Sigmoid colon (tissue), 7 donors: ENCODE measurements around the gene MARS2. TPM values are rescaled to one million over a fixed set of nuclear protein-coding genes. Genes with fewer than 3 reads are reported as not detected.

ENCODE experiments used
- DNase-seq: peaks from one replicate; pipeline ENCODE4 v3.0.0-alpha.2; 2019
- H3K27ac ChIP-seq, 4 donors: fragments of 200-600 bp; sonication (generic); one replicate each; pipeline ENCODE4 v1.5.1; 2016 to 2019; ENCODE audit warnings: mild to moderate bottlenecking in 1 of 4
- H3K27me3 ChIP-seq, 3 donors: fragments of 200-600 bp; sonication (generic); one replicate each; pipeline ENCODE4 v1.5.1; 2019; ENCODE audit warnings: mild to moderate bottlenecking in 1 of 3
- H3K36me3 ChIP-seq, 4 donors: fragments of 200-600 bp; sonication (generic); one replicate each; pipeline ENCODE4 v1.5.1; 2016 to 2019
- H3K4me1 ChIP-seq, 4 donors: fragments of 200-600 bp; sonication (generic); one replicate each; pipeline ENCODE4 v1.5.1; 2017 to 2019
- H3K4me3 ChIP-seq, 4 donors: fragments of 200-600 bp; sonication (generic); one replicate each; pipeline ENCODE4 v1.5.1; 2017 to 2019; ENCODE audit warnings: mild to moderate bottlenecking in 2 of 4, moderate library complexity in 1 of 4
- H3K9me3 ChIP-seq, 4 donors: fragments of 200-600 bp in 3 of 4; sonication (generic) in 3 of 4; one replicate each; pipeline versions ENCODE4 v1.5.1 to v1.6.1; 2013 to 2019
- EP300 ChIP-seq, 4 donors: sonication (generic); formaldehyde crosslinking; IDR thresholded peaks; one replicate each; pipeline ENCODE4 v1.6.1; 2017; ENCODE audit warnings: antibody characterized with exemption in 4 of 4
- POLR2A ChIP-seq, 2 donors: fragments of 450-650 bp; IDR thresholded peaks; one replicate each; pipeline ENCODE4 v1.6.1; 2016; ENCODE audit warnings: antibody characterized with exemption in 2 of 2, mild to moderate bottlenecking in 2 of 2, moderate library complexity in 2 of 2
- POLR2AphosphoS5 ChIP-seq, 4 donors: sonication (generic); formaldehyde crosslinking; IDR thresholded peaks; one replicate each; pipeline ENCODE4 v1.6.1; 2017; ENCODE audit warnings: antibody characterized with exemption in 4 of 4
- WGBS, 2 donors: extraction: QIAGEN DNeasy Blood & Tissue Kit; methylation state at CpG; one replicate each; pipeline ENCODE4 v1.1.7; 2013; 5-methylcytosine and 5-hydroxymethylcytosine counted together
- intact Hi-C: fragments of 100-400 bp; cut with DNase I; formaldehyde crosslinking; loops from one replicate; pipeline ENCODE4 v1.15.1; 2023
- polyA plus RNA-seq, 3 donors: library from polyadenylated mRNA; stranded (reverse); fragments of 200-250 nt; gene quantifications; one replicate each; pipeline ENCODE4 v1.2.3, GENCODE V29; 2013
- total RNA-seq, 4 donors: library from RNA; depleted of rRNA; stranded (reverse); fragments of >200 nt; gene quantifications; one replicate each; pipeline ENCODE4 v1.1.0, GENCODE V29; 2016
- TF ChIP-seq, protein P1 (sequence below), 4 experiments: fragments of 450-650 bp in 3 of 4; fragments of 200-600 bp in 1 of 4; IDR thresholded peaks; one replicate each; pipeline ENCODE4 v1.5.1; 2016 to 2019; ENCODE audit warnings: antibody characterized with exemption in 4 of 4, mild to moderate bottlenecking in 3 of 4, moderate library complexity in 2 of 4
- donor health status: healthy with polysubstance abuse.
- donor health status: Bipolar disorder and iron deficiency.
- donor health status: healthy.

The MARS2 gene
- total and polyA plus RNA-seq, 7 donors: 3.0 to 8.3 (median 5.3) TPM

DNA sequence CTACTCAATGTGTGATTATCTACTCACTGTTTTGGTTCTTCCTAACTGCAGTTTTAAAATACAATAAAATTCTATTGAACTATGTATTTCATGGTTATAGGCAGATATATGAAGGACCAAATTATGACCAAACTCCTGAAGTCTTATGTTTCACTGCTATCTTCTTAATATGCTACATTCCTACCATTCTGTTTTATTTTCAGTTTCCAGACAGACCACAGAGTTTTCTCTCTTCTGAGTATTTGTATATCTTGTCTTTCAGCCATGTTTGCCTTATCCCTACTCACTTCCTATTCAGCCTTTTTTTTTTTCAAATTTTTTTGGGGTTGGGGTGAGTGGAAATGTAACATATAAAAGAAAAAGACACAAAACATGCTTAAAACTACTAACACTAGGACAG, 36.1 kb upstream of the MARS2 start:
- H3K9me3 ChIP-seq: peaks cover 0 to 5% (median 2%) of the 10 kb centered on the region in 4 donors

DNA sequence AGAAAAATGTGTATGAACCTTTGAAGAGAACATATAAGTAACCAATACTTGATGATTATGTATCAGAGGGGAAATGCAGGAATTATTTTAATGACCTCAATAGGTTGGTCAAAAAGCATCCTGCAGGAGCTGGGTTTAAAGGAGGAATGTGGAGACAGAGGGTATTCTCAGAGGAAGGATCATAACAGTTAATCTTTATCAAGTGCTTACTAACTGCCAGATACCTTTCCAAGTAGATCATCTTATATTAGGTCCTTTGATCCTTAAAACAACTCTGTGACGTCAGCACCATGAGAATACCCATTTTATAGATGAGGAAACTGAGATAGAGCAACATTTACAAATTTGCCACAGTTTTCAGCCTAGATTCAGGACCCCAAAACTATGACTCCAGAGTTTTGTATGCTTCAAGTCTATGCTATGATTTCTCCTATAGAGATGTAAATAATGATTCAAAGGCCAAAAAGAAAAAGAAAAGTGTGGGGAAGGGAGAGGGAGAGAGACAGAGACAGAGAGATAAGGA, 32.7 kb upstream of the MARS2 start:
- WGBS, 2 donors: 19 to 60% methylated on average over 1 of the region's 1 CpG
- intact Hi-C loops: no loop called here
- no peak for DNase-seq
- Histone ChIP-seq H3K4me3 (no peak overlapping the region), H3K36me3 (no peaks in the 10 kb centered on the region), H3K9me3 (peaks cover 0 to 3% (median 0%) of the 10 kb centered on the region in 4 donors), H3K27me3 (no peaks in the 10 kb centered on the region), H3K4me1 (no peaks in the 10 kb centered on the region), H3K27ac (no peak overlapping the region)
- TF ChIP-seq POLR2AphosphoS5 (IDR thresholded peaks at IDR 0.05): no peak
- TF ChIP-seq EP300 (IDR thresholded peaks at IDR 0.05): no peak
- no peak for TF ChIP-seq POLR2A (IDR thresholded peaks at IDR 0.05)
- TF ChIP-seq, protein P1, sequence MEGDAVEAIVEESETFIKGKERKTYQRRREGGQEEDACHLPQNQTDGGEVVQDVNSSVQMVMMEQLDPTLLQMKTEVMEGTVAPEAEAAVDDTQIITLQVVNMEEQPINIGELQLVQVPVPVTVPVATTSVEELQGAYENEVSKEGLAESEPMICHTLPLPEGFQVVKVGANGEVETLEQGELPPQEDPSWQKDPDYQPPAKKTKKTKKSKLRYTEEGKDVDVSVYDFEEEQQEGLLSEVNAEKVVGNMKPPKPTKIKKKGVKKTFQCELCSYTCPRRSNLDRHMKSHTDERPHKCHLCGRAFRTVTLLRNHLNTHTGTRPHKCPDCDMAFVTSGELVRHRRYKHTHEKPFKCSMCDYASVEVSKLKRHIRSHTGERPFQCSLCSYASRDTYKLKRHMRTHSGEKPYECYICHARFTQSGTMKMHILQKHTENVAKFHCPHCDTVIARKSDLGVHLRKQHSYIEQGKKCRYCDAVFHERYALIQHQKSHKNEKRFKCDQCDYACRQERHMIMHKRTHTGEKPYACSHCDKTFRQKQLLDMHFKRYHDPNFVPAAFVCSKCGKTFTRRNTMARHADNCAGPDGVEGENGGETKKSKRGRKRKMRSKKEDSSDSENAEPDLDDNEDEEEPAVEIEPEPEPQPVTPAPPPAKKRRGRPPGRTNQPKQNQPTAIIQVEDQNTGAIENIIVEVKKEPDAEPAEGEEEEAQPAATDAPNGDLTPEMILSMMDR (IDR thresholded peaks at IDR 0.05): no peak

More for the DNA sequence above, 36.1 kb upstream of the MARS2 start:
- intact Hi-C loops: no loop called here
- no peak overlapping the region for H3K4me3 ChIP-seq
- no peak for DNase-seq
- no peaks in the 10 kb centered on the region for H3K4me1 ChIP-seq
- no peak for TF ChIP-seq POLR2A (IDR thresholded peaks at IDR 0.05)
- TF ChIP-seq, protein P1 (IDR thresholded peaks at IDR 0.05): no peak
- no peak for TF ChIP-seq EP300 (IDR thresholded peaks at IDR 0.05)
- TF ChIP-seq POLR2AphosphoS5 (IDR thresholded peaks at IDR 0.05): no peak
- H3K27ac ChIP-seq: no peak overlapping the region
- no peaks in the 10 kb centered on the region for H3K36me3 ChIP-seq
- no peaks in the 10 kb centered on the region for H3K27me3 ChIP-seq

DNA sequence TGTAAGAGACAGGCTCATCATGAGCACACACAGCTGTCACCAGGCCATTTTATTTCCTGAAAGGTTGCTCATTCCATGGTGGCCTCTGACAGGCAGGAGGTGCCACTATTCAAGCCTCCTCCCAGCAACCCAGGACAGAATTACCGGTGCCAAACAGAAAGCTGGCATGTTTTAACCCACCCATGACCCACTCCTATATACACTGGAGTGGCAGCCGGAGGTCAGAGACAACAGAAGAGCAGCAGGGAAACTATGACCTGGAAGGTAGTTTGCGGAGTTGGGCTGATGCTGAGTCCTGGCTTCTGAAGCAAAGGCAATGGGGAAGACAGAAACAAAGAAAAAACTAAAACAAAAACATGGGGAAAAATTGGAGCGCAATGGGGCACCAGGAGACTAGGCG, 32.1 kb upstream of the MARS2 start:
- no peak for TF ChIP-seq POLR2A (IDR thresholded peaks at IDR 0.05)
- no peak for TF ChIP-seq POLR2AphosphoS5 (IDR thresholded peaks at IDR 0.05)
- TF ChIP-seq, protein P1 (IDR thresholded peaks at IDR 0.05): no peak
- no peak for TF ChIP-seq EP300 (IDR thresholded peaks at IDR 0.05)
- H3K4me1 ChIP-seq: no peaks in the 10 kb centered on the region
- H3K4me3 ChIP-seq: peak overlapping the region in 2 of 4 donors; percentile 18 to 37
- 76 to 78% methylated on average over 5 of the region's 5 CpGs for WGBS, 2 donors
- H3K9me3 ChIP-seq: peaks cover 0 to 3% (median 0%) of the 10 kb centered on the region in 4 donors
- H3K27ac ChIP-seq: no peak overlapping the region
- H3K36me3 ChIP-seq: no peaks in the 10 kb centered on the region
- intact Hi-C loops: no loop called here
- H3K27me3 ChIP-seq: no peaks in the 10 kb centered on the region
- DNase-seq: no peak

DNA sequence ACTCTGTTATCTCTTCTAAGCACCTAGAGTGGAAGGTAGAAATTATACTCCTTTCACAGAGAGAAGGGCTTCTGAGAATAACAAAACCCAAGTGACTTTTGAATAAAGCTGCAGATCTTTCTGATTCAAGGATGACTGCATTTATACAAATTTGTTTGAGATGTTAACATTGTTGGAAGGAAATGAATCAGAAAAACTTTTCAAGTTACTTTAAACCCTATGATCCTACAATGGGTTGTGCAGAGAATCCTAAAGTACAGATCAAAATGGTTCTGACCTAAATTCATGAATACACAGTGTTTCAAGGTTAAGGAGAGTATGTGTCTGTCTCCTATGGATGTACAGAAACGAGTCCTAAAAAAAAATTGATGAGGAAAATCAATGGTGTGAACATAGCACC, 31.6 kb upstream of the MARS2 start:
- TF ChIP-seq, protein P1 (IDR thresholded peaks at IDR 0.05): no peak
- no peak for TF ChIP-seq POLR2AphosphoS5 (IDR thresholded peaks at IDR 0.05)
- no peak for TF ChIP-seq POLR2A (IDR thresholded peaks at IDR 0.05)
- no peak for TF ChIP-seq EP300 (IDR thresholded peaks at IDR 0.05)
- Histone ChIP-seq H3K4me1 (no peaks in the 10 kb centered on the region), H3K27me3 (no peaks in the 10 kb centered on the region), H3K27ac (no peak overlapping the region), H3K9me3 (peaks cover 0 to 3% (median 0%) of the 10 kb centered on the region in 4 donors), H3K36me3 (no peaks in the 10 kb centered on the region), H3K4me3 (peak overlapping the region in 3 of 4 donors; percentile 11 to 37 (median 18))
- DNase-seq: no peak
- intact Hi-C loops: no loop called here
- WGBS, 2 donors: 60 to 66% methylated on average over 1 of the region's 1 CpG

DNA sequence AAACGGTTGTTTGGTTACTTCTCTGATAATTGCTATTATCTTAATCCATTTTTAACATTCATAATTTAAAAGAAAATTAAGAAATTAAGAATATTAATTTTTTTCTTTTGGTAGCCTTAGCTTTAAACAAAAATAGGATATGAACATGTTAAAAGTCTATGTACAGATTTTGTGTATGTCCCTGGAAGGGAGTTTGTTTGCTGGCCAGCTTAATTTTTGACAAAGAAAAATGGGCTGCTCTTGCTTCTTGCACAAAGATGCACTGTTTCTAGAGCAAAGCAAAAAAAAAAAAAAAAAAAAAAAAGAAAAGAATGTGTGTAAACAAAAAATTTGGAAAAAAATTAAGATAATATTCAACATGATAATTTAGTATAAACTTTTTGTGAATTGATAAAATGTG, 31.1 kb upstream of the MARS2 start:
- no peaks in the 10 kb centered on the region for H3K4me1 ChIP-seq
- H3K9me3 ChIP-seq: peaks cover 0 to 3% (median 0%) of the 10 kb centered on the region in 4 donors
- intact Hi-C loops: no loop called here
- no peaks in the 10 kb centered on the region for H3K27me3 ChIP-seq
- WGBS, 2 donors: 59 to 61% methylated on average over 1 of the region's 1 CpG
- peak overlapping the region in 3 of 4 donors; percentile 21 to 40 (median 37) for H3K4me3 ChIP-seq
- H3K36me3 ChIP-seq: no peaks in the 10 kb centered on the region
- no peak for DNase-seq
- TF ChIP-seq, protein P1 (IDR thresholded peaks at IDR 0.05): no peak
- TF ChIP-seq POLR2A (IDR thresholded peaks at IDR 0.05) (no peak), POLR2AphosphoS5 (IDR thresholded peaks at IDR 0.05) (no peak), EP300 (IDR thresholded peaks at IDR 0.05) (no peak)
- peak overlapping the region in 1 of 4 donors; percentile 49 for H3K27ac ChIP-seq
